H9 (cell line): Measurements from ENCODE around the gene LPO. TPM values are rescaled to one million over a fixed set of nuclear protein-coding genes. Genes with fewer than 3 reads are reported as not detected.

Experiments used
- DNase-seq: peaks from one replicate; pipeline ENCODE4 v3.0.0-alpha.2; 2017
- H2AFZ ChIP-seq: one replicate; pipeline ENCODE4 v1.6.1; 2013; ENCODE audit warnings: mild to moderate bottlenecking, low read length, control low read depth, moderate library complexity
- H2AK5ac ChIP-seq: 2 replicates; pipeline ENCODE4 v1.6.1; 2013; ENCODE audit warnings: low read length, control low read depth, mixed read lengths; ENCODE audit not compliant: insufficient read length
- H2BK120ac ChIP-seq: one replicate; pipeline ENCODE4 v1.6.1; 2013; ENCODE audit warnings: low read depth, mild to moderate bottlenecking, low read length, control low read depth, inconsistent platforms; ENCODE audit not compliant: poor library complexity, severe bottlenecking
- H2BK12ac ChIP-seq: 2 replicates; pipeline ENCODE4 v1.6.1; 2013; ENCODE audit warnings: low read length, control low read depth, mixed read lengths, low read depth; ENCODE audit not compliant: insufficient read length
- H2BK15ac ChIP-seq: 2 replicates; pipeline ENCODE4 v1.6.1; 2013; ENCODE audit warnings: low read depth, low read length, control low read depth
- H2BK20ac ChIP-seq: one replicate; pipeline ENCODE4 v1.6.1; 2013; ENCODE audit warnings: low read depth, mild to moderate bottlenecking, low read length, control low read depth, inconsistent platforms; ENCODE audit not compliant: poor library complexity, severe bottlenecking
- H2BK5ac ChIP-seq: 2 replicates; pipeline ENCODE4 v1.6.1; 2013; ENCODE audit warnings: low read length, control low read depth, mixed read lengths; ENCODE audit not compliant: insufficient read length
- H3K14ac ChIP-seq: 2 replicates; pipeline ENCODE4 v1.6.1; 2013; ENCODE audit warnings: low read length, control low read depth; ENCODE audit not compliant: insufficient read depth
- H3K18ac ChIP-seq: 2 replicates; pipeline ENCODE4 v1.6.1; 2013; ENCODE audit warnings: low read depth, mild to moderate bottlenecking, mixed read lengths, low read length, control low read depth; ENCODE audit not compliant: insufficient read length
- H3K23ac ChIP-seq: 2 replicates; pipeline ENCODE4 v1.6.1; 2013; ENCODE audit warnings: low read length, control low read depth, mixed read lengths, low read depth; ENCODE audit not compliant: insufficient read length
- H3K23me2 ChIP-seq: 2 replicates; pipeline ENCODE4 v1.6.1; 2013; ENCODE audit warnings: low read depth, mild to moderate bottlenecking, mixed read lengths, low read length, control low read depth; ENCODE audit not compliant: insufficient read length, poor library complexity, severe bottlenecking
- H3K27ac ChIP-seq: 2 replicates; pipeline ENCODE4 v1.5.1; 2013; ENCODE audit warnings: low read length, control low read depth, mixed read lengths, low read depth; ENCODE audit not compliant: insufficient read length
- H3K27me3 ChIP-seq: 2 replicates; pipeline ENCODE4 v1.6.1; 2013; ENCODE audit warnings: low read length, control low read depth, inconsistent platforms; ENCODE audit not compliant: insufficient read depth
- H3K4ac ChIP-seq: 2 replicates; pipeline ENCODE4 v1.6.1; 2013; ENCODE audit warnings: low read depth, mild to moderate bottlenecking, control low read depth, inconsistent platforms, low read length, moderate library complexity
- H3K4me1 ChIP-seq: 2 replicates; pipeline ENCODE4 v1.6.1; 2013; ENCODE audit warnings: low read length, control low read depth, inconsistent platforms; ENCODE audit not compliant: insufficient read depth
- H3K4me2 ChIP-seq: 2 replicates; pipeline ENCODE4 v1.6.1; 2013; ENCODE audit warnings: low read length, control low read depth, mixed read lengths; ENCODE audit not compliant: insufficient read length, insufficient read depth
- H3K56ac ChIP-seq: 2 replicates; pipeline ENCODE4 v1.6.1; 2013; ENCODE audit warnings: low read depth, mild to moderate bottlenecking, mixed read lengths, low read length, control low read depth; ENCODE audit not compliant: insufficient read length
- H3K79me1 ChIP-seq: 2 replicates; pipeline ENCODE4 v1.6.1; 2013; ENCODE audit warnings: low read depth, mild to moderate bottlenecking, moderate library complexity, low read length, control low read depth, inconsistent platforms; ENCODE audit not compliant: insufficient read depth, poor library complexity, severe bottlenecking
- H3K79me2 ChIP-seq: 2 replicates; pipeline ENCODE4 v1.6.1; 2013; ENCODE audit warnings: low read length, control low read depth, inconsistent platforms; ENCODE audit not compliant: insufficient read depth
- H3K9ac ChIP-seq: 2 replicates; pipeline ENCODE4 v1.6.1; 2013; ENCODE audit warnings: low read length, control low read depth, mixed read lengths; ENCODE audit not compliant: insufficient read length; ENCODE audit errors: extremely low read depth
- H3K9me3 ChIP-seq: one replicate; pipeline ENCODE4 v1.6.1; 2013; ENCODE audit warnings: low read depth, low read length, inconsistent platforms; ENCODE audit not compliant: control insufficient read depth
- H3T11ph ChIP-seq: one replicate; pipeline ENCODE4 v1.6.1; 2013; ENCODE audit warnings: mild to moderate bottlenecking, low read length, control low read depth, inconsistent platforms
- H4K20me1 ChIP-seq: one replicate; pipeline ENCODE4 v1.6.1; 2013; ENCODE audit not compliant: control insufficient read depth, insufficient read length, insufficient read depth
- H4K5ac ChIP-seq: 2 replicates; pipeline ENCODE4 v1.6.1; 2013; ENCODE audit warnings: low read depth, mild to moderate bottlenecking, mixed read lengths, low read length, control low read depth; ENCODE audit not compliant: insufficient read length
- H4K8ac ChIP-seq: replicated peaks from 2 replicates; pipeline ENCODE4 v1.6.1; 2013; ENCODE audit warnings: low read length, control low read depth, mixed read lengths, low read depth; ENCODE audit not compliant: insufficient read length
- H4K91ac ChIP-seq: 2 replicates; pipeline ENCODE4 v1.6.1; 2013; ENCODE audit warnings: low read depth, mild to moderate bottlenecking, moderate library complexity, mixed read lengths, low read length, control low read depth; ENCODE audit not compliant: insufficient read length
- H3K27ac Mint-ChIP-seq, 3 experiments: 2 replicates in 2 of 3; 3 replicates in 1 of 3; pipeline ENCODE4 v1.8.0; 2020 to 2021; ENCODE audit warnings: mixed read lengths in 3 of 3, mild to moderate bottlenecking in 1 of 3, moderate library complexity in 1 of 3
- H3K27me3 Mint-ChIP-seq: 2 replicates; pipeline ENCODE4 v1.8.0; 2021; ENCODE audit warnings: low read depth, mild to moderate bottlenecking, moderate library complexity, mixed read lengths
- H3K36me3 Mint-ChIP-seq, 3 experiments: 2 replicates in 2 of 3; 3 replicates in 1 of 3; pipeline ENCODE4 v1.8.0; 2020 to 2021; ENCODE audit warnings: low read depth in 3 of 3, mixed read lengths in 3 of 3; ENCODE audit not compliant: insufficient read depth in 1 of 3
- H3K4me1 Mint-ChIP-seq, 2 experiments: 2 replicates each; pipeline ENCODE4 v1.8.0; 2020; ENCODE audit warnings: mixed read lengths in 2 of 2
- H3K4me3 Mint-ChIP-seq, 2 experiments: 2 replicates in 1 of 2; 3 replicates in 1 of 2; pipeline ENCODE4 v1.8.0; 2020 to 2021; ENCODE audit warnings: mild to moderate bottlenecking in 2 of 2, mixed read lengths in 2 of 2, moderate library complexity in 1 of 2
- H3K9me3 Mint-ChIP-seq, 2 experiments: 2 replicates in 1 of 2; 3 replicates in 1 of 2; pipeline ENCODE4 v1.8.0; 2020; ENCODE audit warnings: mild to moderate bottlenecking in 2 of 2, mixed read lengths in 2 of 2, moderate library complexity in 1 of 2
- WGBS: extraction: QIAGEN DNeasy Blood & Tissue Kit; methylation state at CpG from one replicate; pipeline ENCODE4 v1.1.7; 2013; ENCODE audit warnings: missing lambda C conversion rate, low lambda C conversion rate, mixed read lengths; ENCODE audit not compliant: insufficient read length; ENCODE audit errors: extremely low coverage; 5-methylcytosine and 5-hydroxymethylcytosine counted together
- total RNA-seq: library from RNA; stranded (reverse); gene quantifications from 2 replicates; pipeline ENCODE4 v1.2.1, GENCODE V29; 2021
- TF ChIP-seq, protein P1 (sequence below): fragments of 200-600 bp; sonication (generic); conservative IDR thresholded peaks from 3 replicates; pipeline ENCODE4 v1.8.0; 2021; ENCODE audit warnings: antibody characterized with exemption, mild to moderate bottlenecking

LPO gene
- total RNA-seq, 1 experiment from 2014 or later: 0.17 TPM

DNA sequence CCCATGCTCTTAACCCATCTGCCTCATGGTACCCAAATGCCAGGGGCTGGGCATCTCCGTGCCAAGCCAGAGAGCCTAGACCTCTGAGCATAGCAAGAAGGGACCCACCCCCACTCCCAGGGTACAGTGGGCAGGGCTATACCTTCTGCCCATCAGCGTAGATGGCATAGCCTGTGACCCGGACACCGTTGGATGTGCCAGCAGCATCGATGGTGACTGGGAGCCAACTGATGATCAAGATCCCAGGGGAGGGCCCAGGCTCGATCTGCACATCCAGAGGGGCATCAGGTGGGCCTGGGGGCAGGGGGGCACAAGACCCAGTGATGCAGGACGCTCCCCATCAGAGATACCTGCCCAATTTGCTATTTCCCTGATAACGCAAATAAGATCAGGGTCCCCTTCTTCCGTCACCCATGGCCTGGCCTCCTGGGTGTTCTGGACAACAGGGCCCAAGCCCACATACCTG lies 73.1 kb downstream of the LPO start:
- H2AFZ ChIP-seq: no peak overlapping the region
- no peaks in the 10 kb centered on the region for H4K20me1 ChIP-seq
- H2BK120ac ChIP-seq: no peak overlapping the region
- H3K27ac Mint-ChIP-seq: no peak overlapping the region
- no peaks in the 10 kb centered on the region for H3K36me3 Mint-ChIP-seq
- no peak overlapping the region for H2BK20ac ChIP-seq
- no peak overlapping the region for H3K4ac ChIP-seq
- no peak overlapping the region for H2AK5ac ChIP-seq
- DNase-seq: no peak
- H2BK15ac ChIP-seq: no peak overlapping the region
- H3K4me2 ChIP-seq: no peak overlapping the region
- H3K79me2 ChIP-seq: no peaks in the 10 kb centered on the region
- H3K4me3 Mint-ChIP-seq: no peak overlapping the region
- WGBS: no CpG with 5 or more reads among the region's 9 CpGs
- no peaks in the 10 kb centered on the region for H3K79me1 ChIP-seq
- no peaks in the 10 kb centered on the region for H3K9me3 ChIP-seq
- no peaks in the 10 kb centered on the region for H3K4me1 ChIP-seq
- no peak overlapping the region for H4K91ac ChIP-seq
- no peak overlapping the region for H3K23ac ChIP-seq
- H3K27ac ChIP-seq: no peak overlapping the region
- no peaks in the 10 kb centered on the region for H3K23me2 ChIP-seq
- no peak overlapping the region for H3T11ph ChIP-seq
- H3K18ac ChIP-seq: no peak overlapping the region
- H3K56ac ChIP-seq: no peak overlapping the region
- no peak overlapping the region for H4K5ac ChIP-seq
- TF ChIP-seq, protein P1, sequence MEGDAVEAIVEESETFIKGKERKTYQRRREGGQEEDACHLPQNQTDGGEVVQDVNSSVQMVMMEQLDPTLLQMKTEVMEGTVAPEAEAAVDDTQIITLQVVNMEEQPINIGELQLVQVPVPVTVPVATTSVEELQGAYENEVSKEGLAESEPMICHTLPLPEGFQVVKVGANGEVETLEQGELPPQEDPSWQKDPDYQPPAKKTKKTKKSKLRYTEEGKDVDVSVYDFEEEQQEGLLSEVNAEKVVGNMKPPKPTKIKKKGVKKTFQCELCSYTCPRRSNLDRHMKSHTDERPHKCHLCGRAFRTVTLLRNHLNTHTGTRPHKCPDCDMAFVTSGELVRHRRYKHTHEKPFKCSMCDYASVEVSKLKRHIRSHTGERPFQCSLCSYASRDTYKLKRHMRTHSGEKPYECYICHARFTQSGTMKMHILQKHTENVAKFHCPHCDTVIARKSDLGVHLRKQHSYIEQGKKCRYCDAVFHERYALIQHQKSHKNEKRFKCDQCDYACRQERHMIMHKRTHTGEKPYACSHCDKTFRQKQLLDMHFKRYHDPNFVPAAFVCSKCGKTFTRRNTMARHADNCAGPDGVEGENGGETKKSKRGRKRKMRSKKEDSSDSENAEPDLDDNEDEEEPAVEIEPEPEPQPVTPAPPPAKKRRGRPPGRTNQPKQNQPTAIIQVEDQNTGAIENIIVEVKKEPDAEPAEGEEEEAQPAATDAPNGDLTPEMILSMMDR: no peak
- H2BK12ac ChIP-seq: no peak overlapping the region
- no peaks in the 10 kb centered on the region for H3K9me3 Mint-ChIP-seq
- peaks cover 0 to 17% of the 10 kb centered on the region in 2 experiments; a peak in 2 of 4 replicates for H3K4me1 Mint-ChIP-seq
- 0 out of 2 replicates have a peak, but pooled peaks cover 2% of the 10 kb centered on the region for H3K27me3 Mint-ChIP-seq
- H4K8ac ChIP-seq: no peak overlapping the region
- H2BK5ac ChIP-seq: no peak overlapping the region
- no peaks in the 10 kb centered on the region for H3K27me3 ChIP-seq
- H3K14ac ChIP-seq: no peak overlapping the region
- H3K9ac ChIP-seq: no peak overlapping the region
